Measurements from ENCODE around the gene TMEM225B.
"Not testable (repeated sequence)": the region's sequence is repeated elsewhere in the genome, so short reads cannot be mapped to it uniquely, and the experiment has no call there.

GRCh38 chr7:99568770-99569169 is 29.3 kb upstream of the TMEM225B start:
- not testable (repeated sequence) for TF ChIP-seq GABPA (IDR thresholded peaks at IDR 0.05 in 1 of 2, conservative IDR thresholded peaks at IDR 0.05 in 1 of 2)
- TF ChIP-seq, protein P1, sequence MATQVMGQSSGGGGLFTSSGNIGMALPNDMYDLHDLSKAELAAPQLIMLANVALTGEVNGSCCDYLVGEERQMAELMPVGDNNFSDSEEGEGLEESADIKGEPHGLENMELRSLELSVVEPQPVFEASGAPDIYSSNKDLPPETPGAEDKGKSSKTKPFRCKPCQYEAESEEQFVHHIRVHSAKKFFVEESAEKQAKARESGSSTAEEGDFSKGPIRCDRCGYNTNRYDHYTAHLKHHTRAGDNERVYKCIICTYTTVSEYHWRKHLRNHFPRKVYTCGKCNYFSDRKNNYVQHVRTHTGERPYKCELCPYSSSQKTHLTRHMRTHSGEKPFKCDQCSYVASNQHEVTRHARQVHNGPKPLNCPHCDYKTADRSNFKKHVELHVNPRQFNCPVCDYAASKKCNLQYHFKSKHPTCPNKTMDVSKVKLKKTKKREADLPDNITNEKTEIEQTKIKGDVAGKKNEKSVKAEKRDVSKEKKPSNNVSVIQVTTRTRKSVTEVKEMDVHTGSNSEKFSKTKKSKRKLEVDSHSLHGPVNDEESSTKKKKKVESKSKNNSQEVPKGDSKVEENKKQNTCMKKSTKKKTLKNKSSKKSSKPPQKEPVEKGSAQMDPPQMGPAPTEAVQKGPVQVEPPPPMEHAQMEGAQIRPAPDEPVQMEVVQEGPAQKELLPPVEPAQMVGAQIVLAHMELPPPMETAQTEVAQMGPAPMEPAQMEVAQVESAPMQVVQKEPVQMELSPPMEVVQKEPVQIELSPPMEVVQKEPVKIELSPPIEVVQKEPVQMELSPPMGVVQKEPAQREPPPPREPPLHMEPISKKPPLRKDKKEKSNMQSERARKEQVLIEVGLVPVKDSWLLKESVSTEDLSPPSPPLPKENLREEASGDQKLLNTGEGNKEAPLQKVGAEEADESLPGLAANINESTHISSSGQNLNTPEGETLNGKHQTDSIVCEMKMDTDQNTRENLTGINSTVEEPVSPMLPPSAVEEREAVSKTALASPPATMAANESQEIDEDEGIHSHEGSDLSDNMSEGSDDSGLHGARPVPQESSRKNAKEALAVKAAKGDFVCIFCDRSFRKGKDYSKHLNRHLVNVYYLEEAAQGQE (IDR thresholded peaks at IDR 0.05) = not testable (repeated sequence)
- TF ChIP-seq, protein P2, sequence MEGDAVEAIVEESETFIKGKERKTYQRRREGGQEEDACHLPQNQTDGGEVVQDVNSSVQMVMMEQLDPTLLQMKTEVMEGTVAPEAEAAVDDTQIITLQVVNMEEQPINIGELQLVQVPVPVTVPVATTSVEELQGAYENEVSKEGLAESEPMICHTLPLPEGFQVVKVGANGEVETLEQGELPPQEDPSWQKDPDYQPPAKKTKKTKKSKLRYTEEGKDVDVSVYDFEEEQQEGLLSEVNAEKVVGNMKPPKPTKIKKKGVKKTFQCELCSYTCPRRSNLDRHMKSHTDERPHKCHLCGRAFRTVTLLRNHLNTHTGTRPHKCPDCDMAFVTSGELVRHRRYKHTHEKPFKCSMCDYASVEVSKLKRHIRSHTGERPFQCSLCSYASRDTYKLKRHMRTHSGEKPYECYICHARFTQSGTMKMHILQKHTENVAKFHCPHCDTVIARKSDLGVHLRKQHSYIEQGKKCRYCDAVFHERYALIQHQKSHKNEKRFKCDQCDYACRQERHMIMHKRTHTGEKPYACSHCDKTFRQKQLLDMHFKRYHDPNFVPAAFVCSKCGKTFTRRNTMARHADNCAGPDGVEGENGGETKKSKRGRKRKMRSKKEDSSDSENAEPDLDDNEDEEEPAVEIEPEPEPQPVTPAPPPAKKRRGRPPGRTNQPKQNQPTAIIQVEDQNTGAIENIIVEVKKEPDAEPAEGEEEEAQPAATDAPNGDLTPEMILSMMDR (IDR thresholded peaks at IDR 0.05; ENCODE audit: low read depth, low read length, missing input control) = not testable (repeated sequence)
- TF ChIP-seq, protein P3, sequence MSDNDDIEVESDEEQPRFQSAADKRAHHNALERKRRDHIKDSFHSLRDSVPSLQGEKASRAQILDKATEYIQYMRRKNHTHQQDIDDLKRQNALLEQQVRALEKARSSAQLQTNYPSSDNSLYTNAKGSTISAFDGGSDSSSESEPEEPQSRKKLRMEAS (IDR thresholded peaks at IDR 0.05) = not testable (repeated sequence)
